Neural cell (in vitro differentiated cells): ENCODE results near the gene FKBP1B. TPM values are rescaled to one million over a fixed set of nuclear protein-coding genes. Genes with fewer than 3 reads are reported as not detected.
"Not testable (repeated sequence)": the region's sequence is repeated elsewhere in the genome, so short reads cannot be mapped to it uniquely, and the experiment has no call there.

Source experiments
- H2AFZ ChIP-seq: fragments of 200-600, 300-800 bp; sonication (generic), shearing (Covaris generic); 2 replicates; pipeline ENCODE4 v1.6.0; 2014; ENCODE audit warnings: low read depth, mild to moderate bottlenecking, antibody characterized with exemption, low read length, moderate library complexity
- H3F3A ChIP-seq: fragments of 200-600 bp; shearing (Covaris generic); 2 replicates; pipeline ENCODE4 v1.6.1; 2016; ENCODE audit warnings: mild to moderate bottlenecking, moderate library complexity, mixed read lengths, antibody characterized with exemption, low read length; ENCODE audit not compliant: insufficient read depth, poor library complexity, severe bottlenecking
- H3K27ac ChIP-seq: fragments of 200-600, 300-800 bp; sonication (generic), shearing (Covaris generic); 2 replicates; pipeline ENCODE4 v1.5.1; 2014; ENCODE audit warnings: mild to moderate bottlenecking, low read length, moderate library complexity
- H3K27me3 ChIP-seq: fragments of 300-800, 200-600 bp; sonication (generic), shearing (Covaris generic); 2 replicates; pipeline ENCODE4 v1.6.0; 2014; ENCODE audit warnings: mild to moderate bottlenecking, low read depth, low read length, moderate library complexity; ENCODE audit not compliant: insufficient read depth
- H3K36me3 ChIP-seq: fragments of 300-800, 200-600 bp; sonication (generic), shearing (Covaris generic); 2 replicates; pipeline ENCODE4 v1.5.1; 2014; ENCODE audit warnings: mild to moderate bottlenecking, antibody characterized with exemption, low read length, moderate library complexity; ENCODE audit not compliant: insufficient read depth
- H3K4me2 ChIP-seq: fragments of 300-800, 200-600 bp; sonication (generic), shearing (Covaris generic); 2 replicates; pipeline ENCODE4 v1.6.0; 2014; ENCODE audit warnings: mild to moderate bottlenecking, low read length
- H3K4me3 ChIP-seq: fragments of 300-800, 200-600 bp; sonication (generic), shearing (Covaris generic); 2 replicates; pipeline ENCODE4 v1.5.1; 2014; ENCODE audit warnings: mild to moderate bottlenecking, low read length, moderate library complexity
- H3K79me2 ChIP-seq: fragments of 200-600 bp; shearing (Covaris generic); replicated peaks from 2 replicates; pipeline ENCODE4 v1.6.0; 2014; ENCODE audit warnings: mild to moderate bottlenecking, low read length, moderate library complexity; ENCODE audit not compliant: insufficient read depth
- H3K9ac ChIP-seq: fragments of 300-800, 200-600 bp; sonication (generic), shearing (Covaris generic); 2 replicates; pipeline ENCODE4 v1.6.1; 2016; ENCODE audit warnings: mild to moderate bottlenecking, low read length, mixed read lengths
- H3K9me2 ChIP-seq: fragments of 200-600 bp; shearing (Covaris generic); 2 replicates; pipeline ENCODE4 v1.6.1; 2016; ENCODE audit warnings: mild to moderate bottlenecking, low read length, mixed read lengths; ENCODE audit not compliant: insufficient read depth
- H3K9me3 ChIP-seq: fragments of 200-600, 300-800 bp; sonication (generic), shearing (Covaris generic); 2 replicates; pipeline ENCODE4 v1.6.1; 2016; ENCODE audit warnings: mild to moderate bottlenecking, mixed run types, low read length, moderate library complexity, mixed read lengths
- H4K20me1 ChIP-seq: fragments of 200-600 bp; shearing (Covaris generic); 2 replicates; pipeline ENCODE4 v1.6.1; 2016; ENCODE audit warnings: mild to moderate bottlenecking, mixed run types; ENCODE audit not compliant: insufficient read depth
- CTCF ChIP-seq: fragments of 450-650 bp; IDR thresholded peaks from 2 replicates; pipeline ENCODE4 v1.5.1; 2014; ENCODE audit warnings: antibody characterized with exemption, mild to moderate bottlenecking, moderate library complexity; ENCODE audit not compliant: poor library complexity, severe bottlenecking
- EP300 ChIP-seq: fragments of 450-650 bp; conservative IDR thresholded peaks from 2 replicates; pipeline ENCODE4 v1.6.1; 2014; ENCODE audit warnings: antibody characterized with exemption, mild to moderate bottlenecking, moderate library complexity; ENCODE audit not compliant: poor library complexity, severe bottlenecking
- EZH2 ChIP-seq: fragments of 200-600, 300-800 bp; shearing (Covaris generic), sonication (generic); IDR thresholded peaks from 2 replicates; pipeline ENCODE4 v1.6.1; 2014; ENCODE audit warnings: antibody characterized with exemption, low read length, borderline replicate concordance, mild to moderate bottlenecking; ENCODE audit not compliant: insufficient read depth, poor library complexity, severe bottlenecking
- MXI1 ChIP-seq: fragments of 450-650 bp; conservative IDR thresholded peaks from 2 replicates; pipeline ENCODE4 v1.6.1; 2014; ENCODE audit warnings: antibody characterized with exemption, mild to moderate bottlenecking; ENCODE audit not compliant: poor library complexity, severe bottlenecking
- POLR2AphosphoS5 ChIP-seq: IDR thresholded peaks from 2 replicates; pipeline ENCODE4 v1.6.1; 2012
- RAD21 ChIP-seq: fragments of 450-650 bp; conservative IDR thresholded peaks from 2 replicates; pipeline ENCODE4 v1.6.1; 2014; ENCODE audit warnings: antibody characterized with exemption, mild to moderate bottlenecking, moderate library complexity
- REST ChIP-seq: IDR thresholded peaks from 2 replicates; pipeline ENCODE4 v1.6.1; 2012; ENCODE audit warnings: borderline replicate concordance
- SMC3 ChIP-seq: fragments of 450-650 bp; conservative IDR thresholded peaks from 2 replicates; pipeline ENCODE4 v1.6.1; 2014; ENCODE audit warnings: antibody characterized with exemption, mild to moderate bottlenecking, moderate library complexity; ENCODE audit not compliant: poor library complexity
- TAF1 ChIP-seq: IDR thresholded peaks from 2 replicates; pipeline ENCODE4 v1.6.1; 2012; ENCODE audit warnings: low read depth
- polyA plus RNA-seq: library from polyadenylated mRNA; depleted of rRNA; stranded (reverse); fragments of >200 nt; gene quantifications from 2 replicates; pipeline ENCODE4 v1.2.3, GENCODE V29; 2014

FKBP1B gene
- polyA plus RNA-seq, 1 donor from 2014 or later: 154 TPM

GRCh38 chr2:24038786-24039499 lies 10.6 kb upstream of the FKBP1B start:
- TF ChIP-seq REST (no peak), SMC3 (no peak), EP300 (no peak), POLR2AphosphoS5 (no peak), TAF1 (no peak), EZH2 (no peak)
- no peak overlapping the region for H3K4me3 ChIP-seq
- H3K27ac ChIP-seq: no peak overlapping the region
- H3K27me3 ChIP-seq: no peaks in the 10 kb centered on the region
- H3K79me2 ChIP-seq: peaks cover 10% of the 10 kb centered on the region
- H3F3A ChIP-seq: no peaks in the 10 kb centered on the region
- no peak overlapping the region for H3K9ac ChIP-seq
- H3K9me3 ChIP-seq: no peaks in the 10 kb centered on the region
- no peaks in the 10 kb centered on the region for H4K20me1 ChIP-seq
- no peaks in the 10 kb centered on the region for H3K36me3 ChIP-seq
- H2AFZ ChIP-seq: no peak overlapping the region
- no peak overlapping the region for H3K4me2 ChIP-seq
- H3K9me2 ChIP-seq: no peaks in the 10 kb centered on the region

GRCh38 chr2:24040511-24040910 lies 9.0 kb upstream of the FKBP1B start:
- Histone ChIP-seq H3K4me3 (no peak overlapping the region), H3K36me3 (no peaks in the 10 kb centered on the region), H3K79me2 (peaks cover 4% of the 10 kb centered on the region), H3K4me2 (no peak overlapping the region), H3F3A (no peaks in the 10 kb centered on the region), H2AFZ (no peak overlapping the region), H3K9me2 (no peaks in the 10 kb centered on the region), H4K20me1 (no peaks in the 10 kb centered on the region), H3K27ac (no peak overlapping the region), H3K9me3 (no peaks in the 10 kb centered on the region), H3K27me3 (no peaks in the 10 kb centered on the region), H3K9ac (no peak overlapping the region)
- TF ChIP-seq POLR2AphosphoS5: no peak
- no peak for TF ChIP-seq REST
- TF ChIP-seq EZH2: no peak
- TF ChIP-seq EP300: no peak
- no peak for TF ChIP-seq TAF1
- no peak for TF ChIP-seq MXI1
- no peak for TF ChIP-seq RAD21
- TF ChIP-seq SMC3: no peak
- no peak for TF ChIP-seq CTCF

- H3F3A ChIP-seq, H3K9ac ChIP-seq, H3K4me3 ChIP-seq, H4K20me1 ChIP-seq, H2AFZ ChIP-seq, H3K4me2 ChIP-seq, H3K9me2 ChIP-seq, H3K27ac ChIP-seq, H3K36me3 ChIP-seq, H3K27me3 ChIP-seq, H3K9me3 ChIP-seq: not testable (repeated sequence)
- H3K79me2 ChIP-seq: peaks cover 12% of the 10 kb centered on the region
Measured at GRCh38 chr2:24043133-24043532, 6.4 kb upstream of the FKBP1B start.
